PC-9 (cell line): ENCODE results near the gene ACOXL.

Experiments used
- EZH2 ChIP-seq: fragments of 200-600 bp; sonication (generic); IDR thresholded peaks from 2 replicates; pipeline ENCODE4 v1.8.0; 2017; ENCODE audit warnings: antibody characterized with exemption, low read depth
- TF ChIP-seq, protein P1 (sequence below): fragments of 200-600 bp; sonication (generic); conservative IDR thresholded peaks from 2 replicates; pipeline ENCODE4 v1.6.1; 2017; ENCODE audit warnings: mixed run types, antibody characterized with exemption, mild to moderate bottlenecking, moderate library complexity

DNA sequence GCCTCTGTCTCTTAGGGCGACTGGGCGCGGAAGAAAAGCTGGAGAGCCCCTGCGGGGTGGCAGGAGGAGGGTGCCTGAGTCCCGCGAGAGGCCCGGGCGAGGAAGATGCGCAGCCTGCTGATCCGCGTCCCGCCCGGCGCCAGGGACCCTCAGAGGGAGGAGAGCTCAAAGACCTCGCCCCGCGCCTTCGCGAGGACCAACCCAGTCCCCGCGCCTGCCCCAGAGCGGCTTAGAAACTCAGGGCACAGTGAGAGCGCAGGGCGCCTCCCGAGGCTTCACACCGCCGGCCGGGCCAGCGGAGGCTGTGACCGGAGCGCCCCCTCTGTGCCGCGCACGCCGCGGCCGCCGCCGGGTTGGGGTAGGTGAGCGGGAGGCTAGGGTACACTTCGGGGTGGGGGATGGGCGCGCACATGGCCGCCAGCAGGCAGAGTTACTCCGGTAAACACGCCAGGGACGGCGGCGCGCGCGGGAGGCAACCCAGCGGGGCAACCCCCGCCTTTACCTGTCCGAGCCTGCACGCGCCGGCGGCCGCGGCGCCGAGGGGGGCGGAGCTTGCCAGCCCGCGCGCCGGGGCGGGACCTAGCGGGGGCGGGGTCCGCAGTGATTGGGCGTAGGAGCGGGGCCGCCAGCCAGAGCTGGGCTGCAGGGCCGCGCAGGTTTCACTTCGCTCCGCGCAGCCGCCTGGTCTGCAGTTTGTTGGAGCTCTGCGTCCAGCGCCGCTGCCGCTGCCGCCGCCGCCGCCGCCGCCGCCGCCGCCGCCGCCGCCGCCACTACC lies 388.1 kb downstream of the ACOXL start, which contains the start of gene BCL2L11:
- TF ChIP-seq, protein P1, sequence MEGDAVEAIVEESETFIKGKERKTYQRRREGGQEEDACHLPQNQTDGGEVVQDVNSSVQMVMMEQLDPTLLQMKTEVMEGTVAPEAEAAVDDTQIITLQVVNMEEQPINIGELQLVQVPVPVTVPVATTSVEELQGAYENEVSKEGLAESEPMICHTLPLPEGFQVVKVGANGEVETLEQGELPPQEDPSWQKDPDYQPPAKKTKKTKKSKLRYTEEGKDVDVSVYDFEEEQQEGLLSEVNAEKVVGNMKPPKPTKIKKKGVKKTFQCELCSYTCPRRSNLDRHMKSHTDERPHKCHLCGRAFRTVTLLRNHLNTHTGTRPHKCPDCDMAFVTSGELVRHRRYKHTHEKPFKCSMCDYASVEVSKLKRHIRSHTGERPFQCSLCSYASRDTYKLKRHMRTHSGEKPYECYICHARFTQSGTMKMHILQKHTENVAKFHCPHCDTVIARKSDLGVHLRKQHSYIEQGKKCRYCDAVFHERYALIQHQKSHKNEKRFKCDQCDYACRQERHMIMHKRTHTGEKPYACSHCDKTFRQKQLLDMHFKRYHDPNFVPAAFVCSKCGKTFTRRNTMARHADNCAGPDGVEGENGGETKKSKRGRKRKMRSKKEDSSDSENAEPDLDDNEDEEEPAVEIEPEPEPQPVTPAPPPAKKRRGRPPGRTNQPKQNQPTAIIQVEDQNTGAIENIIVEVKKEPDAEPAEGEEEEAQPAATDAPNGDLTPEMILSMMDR, result peak; percentile 59; the same call in 1 of the 2 replicates
- TF ChIP-seq EZH2, result no peak
